ENCODE measurements around the gene NAA38.

DNA sequence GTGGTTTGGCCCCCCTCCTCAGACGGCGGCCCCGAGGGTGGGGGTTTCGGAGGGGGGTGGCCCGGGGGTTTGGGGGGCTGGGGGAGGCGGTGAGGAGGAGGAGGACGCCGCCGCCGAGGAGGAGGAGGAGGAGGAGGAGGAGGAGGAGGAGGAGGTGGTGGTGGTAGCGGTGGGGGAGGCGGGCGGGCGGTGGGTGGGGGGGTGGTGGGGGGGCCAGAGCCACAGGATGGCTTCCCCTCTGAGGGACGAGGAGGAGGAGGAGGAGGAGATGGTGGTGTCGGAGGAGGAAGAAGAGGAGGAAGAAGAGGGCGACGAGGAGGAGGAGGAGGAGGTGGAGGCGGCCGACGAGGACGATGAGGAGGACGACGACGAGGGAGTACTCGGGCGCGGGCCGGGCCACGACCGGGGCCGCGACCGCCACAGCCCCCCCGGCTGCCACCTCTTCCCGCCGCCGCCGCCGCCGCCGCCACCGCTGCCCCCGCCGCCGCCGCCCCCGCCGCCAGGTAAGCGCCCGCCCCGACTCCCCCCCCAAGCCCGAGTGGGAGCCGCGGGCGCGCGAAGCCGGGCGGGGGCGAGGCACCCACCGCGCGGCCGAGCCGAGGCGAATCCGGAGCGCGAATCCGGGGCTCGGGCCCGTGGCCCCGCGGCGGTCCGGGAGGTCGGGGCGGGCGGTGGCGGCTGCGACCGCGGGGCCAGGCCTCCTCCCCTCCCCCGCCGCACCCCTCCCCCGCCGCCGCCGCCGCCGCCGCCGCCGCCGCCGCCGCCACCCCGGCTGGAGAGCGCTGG lies 27.4 kb upstream of the NAA38 start:
- no peak for TF ChIP-seq POLR2A (IDR thresholded peaks at IDR 0.05)
- TF ChIP-seq CTCF (IDR thresholded peaks at IDR 0.05 in 4 of 5, conservative IDR thresholded peaks at IDR 0.05 in 1 of 5) = no peak

All from gastrocnemius medialis (tissue), 4 donors.